MG63 (cell line): Measurements from ENCODE around the gene SFRP2. TPM values are rescaled to one million over a fixed set of nuclear protein-coding genes. Genes with fewer than 3 reads are reported as not detected.

Source experiments
- DNase-seq: peaks from one replicate; pipeline ENCODE4 v3.0.0-alpha.2; 2020
- H3K27me3 ChIP-seq: fragments of 250-450 bp; sonication (Bioruptor Pico); 2 replicates; pipeline ENCODE4 v1.5.1; 2020; ENCODE audit warnings: mild to moderate bottlenecking, moderate library complexity
- H3K36me3 ChIP-seq: fragments of 250-450 bp; sonication (Bioruptor Pico); 2 replicates; pipeline ENCODE4 v1.5.1; 2020; ENCODE audit warnings: mild to moderate bottlenecking, moderate library complexity
- H3K4me3 ChIP-seq: fragments of 250-450 bp; sonication (Bioruptor Pico); 2 replicates; pipeline ENCODE4 v1.5.1; 2020; ENCODE audit warnings: mild to moderate bottlenecking, moderate library complexity
- H3K9me3 ChIP-seq: fragments of 250-450 bp; sonication (Bioruptor Pico); 2 replicates; pipeline ENCODE4 v1.5.1; 2020; ENCODE audit warnings: mild to moderate bottlenecking, moderate library complexity
- total RNA-seq: library from RNA; depleted of rRNA; stranded (reverse); fragments of >200 nt; shearing (Covaris generic); gene quantifications from 2 replicates; pipeline ENCODE4 v1.2.3, GENCODE V29; 2014; ENCODE audit warnings: low replicate concordance; rRNA removed

Gene SFRP2, protein sequence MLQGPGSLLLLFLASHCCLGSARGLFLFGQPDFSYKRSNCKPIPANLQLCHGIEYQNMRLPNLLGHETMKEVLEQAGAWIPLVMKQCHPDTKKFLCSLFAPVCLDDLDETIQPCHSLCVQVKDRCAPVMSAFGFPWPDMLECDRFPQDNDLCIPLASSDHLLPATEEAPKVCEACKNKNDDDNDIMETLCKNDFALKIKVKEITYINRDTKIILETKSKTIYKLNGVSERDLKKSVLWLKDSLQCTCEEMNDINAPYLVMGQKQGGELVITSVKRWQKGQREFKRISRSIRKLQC
- total RNA-seq = 0.52 TPM in 1 of 2 replicates, not detected in the other

DNA sequence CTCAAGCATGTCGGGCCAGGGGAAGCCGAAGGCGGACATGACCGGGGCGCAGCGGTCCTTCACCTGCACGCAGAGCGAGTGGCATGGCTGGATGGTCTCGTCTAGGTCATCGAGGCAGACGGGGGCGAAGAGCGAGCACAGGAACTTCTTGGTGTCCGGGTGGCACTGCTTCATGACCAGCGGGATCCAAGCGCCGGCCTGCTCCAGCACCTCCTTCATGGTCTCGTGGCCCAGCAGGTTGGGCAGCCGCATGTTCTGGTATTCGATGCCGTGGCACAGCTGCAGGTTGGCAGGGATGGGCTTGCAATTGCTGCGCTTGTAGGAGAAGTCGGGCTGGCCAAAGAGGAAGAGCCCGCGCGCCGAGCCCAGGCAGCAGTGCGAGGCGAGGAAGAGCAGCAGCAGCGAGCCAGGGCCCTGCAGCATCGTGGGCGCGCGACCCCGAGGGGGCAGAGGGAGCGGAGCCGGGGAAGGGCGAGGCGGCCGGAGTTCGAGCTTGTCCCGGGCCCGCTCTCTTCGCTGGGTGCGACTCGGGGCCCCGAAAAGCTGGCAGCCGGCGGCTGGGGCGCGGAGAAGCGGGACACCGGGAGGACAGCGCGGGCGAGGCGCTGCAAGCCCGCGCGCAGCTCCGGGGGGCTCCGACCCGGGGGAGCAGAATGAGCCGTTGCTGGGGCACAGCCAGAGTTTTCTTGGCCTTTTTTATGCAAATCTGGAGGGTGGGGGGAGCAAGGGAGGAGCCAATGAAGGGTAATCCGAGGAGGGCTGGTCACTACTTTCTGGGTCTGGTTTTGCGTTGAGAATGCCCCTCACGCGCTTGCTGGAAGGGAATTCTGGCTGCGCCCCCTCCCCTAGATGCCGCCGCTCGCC is at the start of gene SFRP2:
Gene SFRP2 (minus strand): TSS at position 671 of the 864 bp plus-strand sequence. CDS start 248 bp downstream, at position 423.
- H3K36me3 ChIP-seq = no peaks in the 10 kb centered on the region
- H3K27me3 ChIP-seq = peaks cover 30% of the 10 kb centered on the region
- H3K4me3 ChIP-seq = no peak within 1 kb of the TSS
- no peak for DNase-seq
- no peaks in the 10 kb centered on the region for H3K9me3 ChIP-seq

DNA sequence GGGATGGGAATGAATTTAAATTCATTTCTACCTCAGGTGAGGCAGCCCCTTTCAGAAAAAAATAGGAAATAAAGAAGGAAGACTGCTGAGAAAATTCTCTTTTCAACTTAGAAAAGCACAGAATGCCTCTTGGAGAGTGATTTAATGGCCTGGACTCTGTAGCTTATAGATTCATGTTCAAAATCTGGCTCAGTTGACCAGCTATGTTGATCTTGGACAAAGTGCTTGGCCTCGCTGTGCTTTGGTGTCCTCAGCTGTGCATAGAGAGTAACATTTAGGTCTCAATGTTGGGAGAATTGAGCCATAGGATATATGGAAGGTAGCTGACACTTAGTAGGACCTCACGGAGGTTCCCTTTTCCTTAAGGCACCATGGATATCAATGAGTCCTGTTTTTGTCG is 49.7 kb upstream of the SFRP2 start:
- no peaks in the 10 kb centered on the region for H3K36me3 ChIP-seq
- H3K9me3 ChIP-seq = no peaks in the 10 kb centered on the region
- no peaks in the 10 kb centered on the region for H3K27me3 ChIP-seq
- DNase-seq = no peak
- H3K4me3 ChIP-seq = no peak overlapping the region

DNA sequence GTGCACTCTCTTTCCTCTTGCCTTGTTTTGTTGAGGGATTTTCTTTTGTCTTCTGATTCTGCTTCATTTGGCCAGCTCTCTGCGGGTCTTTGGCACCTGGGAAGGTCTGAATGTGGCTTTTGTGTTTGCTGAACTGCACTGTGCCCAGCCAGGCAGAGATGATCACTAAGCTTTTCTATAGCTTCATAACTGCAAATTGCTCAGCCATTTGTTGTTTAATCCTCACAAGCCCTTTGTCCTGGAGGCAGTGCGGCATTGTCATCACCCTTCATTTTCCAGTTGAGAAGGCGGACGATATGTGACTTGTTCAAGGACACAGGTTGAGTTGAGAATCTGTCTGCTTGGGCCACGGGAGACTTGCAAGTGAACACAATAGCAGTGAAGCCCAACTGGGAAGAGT is 46.0 kb upstream of the SFRP2 start:
- no peak for DNase-seq
- H3K4me3 ChIP-seq = no peak overlapping the region

DNA sequence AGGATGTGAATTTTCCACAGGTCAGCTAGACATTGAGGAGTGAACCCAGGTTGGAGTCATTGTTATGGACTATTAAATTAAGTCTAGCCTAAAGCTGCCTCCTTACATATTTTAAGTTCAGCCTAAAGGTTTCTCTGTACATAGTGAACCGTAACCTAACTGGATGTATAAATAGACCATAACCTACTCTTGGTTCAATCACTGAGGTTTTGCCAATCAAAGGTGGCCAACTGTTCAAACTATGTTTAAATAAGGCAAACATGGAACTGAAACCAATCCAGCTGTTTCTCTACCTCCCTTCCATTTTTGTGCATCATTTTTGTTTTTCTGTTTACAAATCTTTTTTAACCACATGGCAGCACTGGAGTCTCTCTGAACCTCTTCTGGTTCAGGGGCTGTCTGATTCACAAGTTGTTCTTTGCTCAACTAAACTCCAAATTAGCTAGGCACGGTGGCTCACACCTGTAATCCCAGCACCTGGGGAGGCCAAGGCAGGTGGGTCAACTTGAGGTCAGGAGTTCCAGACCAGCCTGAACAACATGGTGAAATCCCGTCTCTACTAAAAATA is 43.9 kb upstream of the SFRP2 start:
- no peak overlapping the region for H3K4me3 ChIP-seq
- DNase-seq = no peak
- no peaks in the 10 kb centered on the region for H3K9me3 ChIP-seq
- no peaks in the 10 kb centered on the region for H3K36me3 ChIP-seq
- H3K27me3 ChIP-seq = no peaks in the 10 kb centered on the region

More for the DNA sequence above, 46.0 kb upstream of the SFRP2 start:
- H3K36me3 ChIP-seq = no peaks in the 10 kb centered on the region
- no peaks in the 10 kb centered on the region for H3K27me3 ChIP-seq
- H3K9me3 ChIP-seq = no peaks in the 10 kb centered on the region

DNA sequence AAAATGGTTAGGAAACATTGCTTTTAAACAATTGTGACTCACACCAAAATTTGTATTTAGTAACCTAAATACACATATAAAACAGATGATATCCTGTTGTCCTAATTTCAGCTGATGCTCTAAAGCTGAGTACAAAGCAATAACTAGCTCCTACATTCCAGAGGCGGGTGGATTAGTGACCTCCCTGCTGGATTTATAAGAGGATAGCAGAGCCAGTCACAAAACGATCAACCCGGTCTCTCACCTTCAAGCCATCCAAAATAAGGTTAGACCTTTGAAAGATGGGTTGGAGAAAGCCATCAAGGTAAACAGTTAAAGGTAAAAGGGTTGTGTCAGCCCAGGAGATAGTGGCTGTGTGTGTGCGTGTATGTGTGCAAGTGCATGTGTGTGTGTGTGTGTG is 43.2 kb upstream of the SFRP2 start:
- no peaks in the 10 kb centered on the region for H3K27me3 ChIP-seq
- H3K36me3 ChIP-seq = no peaks in the 10 kb centered on the region
- no peak for DNase-seq
- no peak overlapping the region for H3K4me3 ChIP-seq
- no peaks in the 10 kb centered on the region for H3K9me3 ChIP-seq

DNA sequence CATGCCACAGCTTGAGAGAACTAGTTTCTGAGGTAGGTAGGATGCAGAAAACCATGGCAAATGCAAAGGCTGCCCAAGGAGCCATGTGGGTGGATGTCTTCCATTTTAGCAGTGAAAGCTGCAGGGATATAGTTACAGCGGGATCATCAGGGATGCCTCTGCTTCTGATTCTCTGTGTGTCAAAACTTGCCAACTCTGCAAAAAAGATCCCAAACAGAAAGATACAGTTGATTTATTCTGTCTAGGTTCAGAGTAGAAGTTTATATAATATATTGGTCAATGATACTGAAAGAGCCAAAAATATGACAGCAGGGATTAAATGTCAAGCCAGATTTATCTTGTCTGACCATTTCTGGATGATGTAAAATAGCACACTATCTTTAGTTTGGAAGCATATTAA is 42.4 kb upstream of the SFRP2 start:
- DNase-seq = no peak

DNA sequence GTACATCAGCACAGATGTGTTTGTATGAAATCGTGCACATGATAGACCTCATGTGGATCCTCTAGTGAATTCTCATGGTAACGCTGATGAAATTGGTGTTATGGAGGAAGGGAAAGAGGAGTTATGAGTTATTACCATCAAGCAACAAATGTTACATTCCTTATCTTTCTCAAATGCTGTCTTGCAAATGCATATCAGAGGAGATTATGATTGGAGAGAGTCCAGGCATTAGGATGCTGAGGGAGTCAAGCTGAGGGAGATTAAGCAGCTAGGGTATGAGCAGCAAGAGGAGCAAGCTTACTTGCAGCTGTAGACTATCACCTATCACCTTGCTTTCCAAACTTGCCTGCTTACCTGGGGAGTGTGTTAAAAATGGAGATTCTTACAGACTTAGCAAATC is 36.8 kb upstream of the SFRP2 start:
- Histone ChIP-seq H3K4me3 (no peak overlapping the region), H3K9me3 (no peaks in the 10 kb centered on the region), H3K27me3 (no peaks in the 10 kb centered on the region), H3K36me3 (no peaks in the 10 kb centered on the region)
- DNase-seq = no peak

More for the DNA sequence above, 42.4 kb upstream of the SFRP2 start:
- no peaks in the 10 kb centered on the region for H3K36me3 ChIP-seq
- H3K4me3 ChIP-seq = no peak overlapping the region
- no peaks in the 10 kb centered on the region for H3K27me3 ChIP-seq
- H3K9me3 ChIP-seq = no peaks in the 10 kb centered on the region

DNA sequence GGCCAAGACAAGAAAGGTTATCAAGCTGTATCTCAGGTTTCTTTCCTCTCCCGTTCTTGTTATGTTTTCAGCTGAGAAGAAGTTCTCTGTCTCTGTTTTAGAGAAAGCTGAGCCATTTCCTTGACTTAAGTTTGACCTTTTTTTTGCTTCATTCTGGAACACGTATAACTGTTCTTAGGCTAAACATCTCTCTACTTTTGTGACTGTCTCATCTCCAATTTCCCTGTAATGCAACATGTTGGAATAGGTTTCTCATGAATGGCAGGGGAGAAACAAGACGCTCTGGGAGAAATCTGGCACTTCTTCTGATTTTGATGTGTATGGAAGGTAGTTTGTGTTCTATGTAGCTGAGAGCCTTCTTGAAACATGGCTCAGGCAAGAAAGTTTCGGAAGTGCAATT is 36.2 kb upstream of the SFRP2 start:
- no peak overlapping the region for H3K4me3 ChIP-seq
- H3K9me3 ChIP-seq = no peaks in the 10 kb centered on the region
- no peaks in the 10 kb centered on the region for H3K27me3 ChIP-seq
- no peak for DNase-seq
- H3K36me3 ChIP-seq = no peaks in the 10 kb centered on the region

DNA sequence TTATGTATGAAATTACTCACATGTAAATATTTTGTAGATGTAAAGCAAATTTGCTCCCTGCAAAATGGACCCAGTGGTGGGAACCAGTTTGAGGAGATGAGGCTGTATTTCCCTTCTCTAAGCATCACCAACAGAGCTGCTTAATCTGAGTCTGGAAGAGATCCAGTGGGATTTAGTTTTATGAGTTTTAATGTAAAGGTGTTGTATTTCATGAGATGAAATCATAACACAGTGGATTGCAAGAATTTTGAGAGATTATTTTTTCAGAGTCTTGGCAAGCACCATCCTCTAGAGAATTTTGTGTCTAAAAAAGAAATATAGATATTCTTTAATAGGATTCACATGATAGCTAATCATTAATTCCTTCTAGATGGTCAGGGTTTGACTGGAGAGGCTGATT is 35.6 kb upstream of the SFRP2 start:
- Histone ChIP-seq H3K9me3 (no peaks in the 10 kb centered on the region), H3K27me3 (no peaks in the 10 kb centered on the region), H3K36me3 (no peaks in the 10 kb centered on the region), H3K4me3 (no peak overlapping the region)
- no peak for DNase-seq

DNA sequence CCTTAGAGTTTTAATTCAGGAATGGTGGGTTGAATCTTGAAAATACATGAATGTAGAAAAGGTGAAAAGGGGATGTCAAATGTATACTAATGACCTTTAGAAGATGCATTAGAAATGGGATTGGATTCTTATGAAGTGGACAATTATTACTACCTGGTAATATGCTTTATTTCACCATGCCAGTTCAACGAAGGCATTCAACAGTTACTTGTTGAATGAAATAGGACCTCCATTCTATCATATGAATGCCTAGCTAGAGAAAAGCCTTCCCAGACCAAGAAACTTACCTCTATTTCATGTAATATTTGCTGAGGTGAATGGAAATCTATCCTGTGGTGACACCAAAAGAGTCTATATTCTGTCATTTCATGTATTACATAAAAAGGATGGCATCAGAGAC is 34.6 kb upstream of the SFRP2 start:
- DNase-seq = no peak
- Histone ChIP-seq H3K9me3 (no peaks in the 10 kb centered on the region), H3K36me3 (no peaks in the 10 kb centered on the region), H3K4me3 (no peak overlapping the region), H3K27me3 (no peaks in the 10 kb centered on the region)

DNA sequence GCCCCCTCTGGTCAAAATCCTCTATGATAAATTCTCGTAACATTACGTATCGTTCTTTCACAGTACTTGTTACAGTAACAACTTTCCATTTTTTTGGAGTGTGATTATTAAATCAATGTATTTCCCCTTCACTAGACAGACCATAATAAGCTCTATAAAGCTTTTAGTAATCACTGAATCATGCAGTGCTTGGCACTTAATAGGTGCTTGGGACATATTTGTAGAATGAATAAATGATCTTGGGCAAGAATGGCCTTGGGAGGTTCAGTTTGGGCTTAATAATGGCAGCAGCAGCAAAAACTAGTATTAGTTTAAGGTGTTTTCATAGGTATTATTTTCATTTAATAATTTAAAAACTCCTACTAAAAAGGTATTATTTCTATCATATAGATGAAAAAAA is 33.4 kb upstream of the SFRP2 start:
- no peak overlapping the region for H3K4me3 ChIP-seq
- no peaks in the 10 kb centered on the region for H3K36me3 ChIP-seq
- DNase-seq = no peak
- H3K9me3 ChIP-seq = no peaks in the 10 kb centered on the region
- no peaks in the 10 kb centered on the region for H3K27me3 ChIP-seq

DNA sequence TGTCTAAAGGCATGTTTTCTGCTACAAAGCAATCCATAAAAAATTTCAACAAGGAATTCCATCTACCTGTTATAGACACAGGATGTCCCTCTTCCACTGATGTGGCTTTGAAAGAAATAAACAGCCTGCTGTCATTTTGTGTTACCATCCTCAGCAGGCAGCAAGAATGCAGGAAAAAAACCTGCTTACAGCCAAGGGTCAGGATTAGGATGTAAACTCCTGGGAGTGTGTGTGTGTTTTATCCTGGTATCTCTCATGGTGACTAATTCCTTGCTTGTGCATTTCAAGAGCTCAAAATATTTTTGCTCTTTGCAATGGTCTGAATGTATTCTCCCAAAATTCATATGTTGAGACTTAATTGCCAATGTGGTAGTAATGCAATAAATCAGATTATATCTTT is 28.6 kb upstream of the SFRP2 start:
- Histone ChIP-seq H3K27me3 (no peaks in the 10 kb centered on the region), H3K9me3 (no peaks in the 10 kb centered on the region), H3K36me3 (no peaks in the 10 kb centered on the region), H3K4me3 (no peak overlapping the region)
- no peak for DNase-seq

DNA sequence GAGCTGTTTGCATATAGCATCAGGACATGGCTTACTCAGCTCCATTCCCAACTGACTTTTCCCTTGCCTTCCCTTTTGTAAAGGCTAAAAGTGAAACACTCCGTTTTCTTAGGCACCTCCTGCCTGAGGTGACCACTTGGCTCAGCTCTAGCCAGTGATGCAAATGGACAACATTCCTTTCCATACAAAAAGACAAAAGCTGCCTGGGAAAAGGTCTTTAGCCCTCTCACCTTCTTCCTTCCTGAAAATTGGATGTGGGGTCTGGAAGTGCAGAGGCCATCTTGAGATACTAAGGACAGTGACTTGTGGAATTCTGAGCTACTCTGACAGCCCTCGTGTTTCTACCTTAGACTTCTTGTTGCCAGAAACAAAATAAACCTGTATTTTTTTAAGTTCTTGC is 27.7 kb upstream of the SFRP2 start:
- no peaks in the 10 kb centered on the region for H3K9me3 ChIP-seq
- DNase-seq = no peak
- no peak overlapping the region for H3K4me3 ChIP-seq
- no peaks in the 10 kb centered on the region for H3K36me3 ChIP-seq
- no peaks in the 10 kb centered on the region for H3K27me3 ChIP-seq

DNA sequence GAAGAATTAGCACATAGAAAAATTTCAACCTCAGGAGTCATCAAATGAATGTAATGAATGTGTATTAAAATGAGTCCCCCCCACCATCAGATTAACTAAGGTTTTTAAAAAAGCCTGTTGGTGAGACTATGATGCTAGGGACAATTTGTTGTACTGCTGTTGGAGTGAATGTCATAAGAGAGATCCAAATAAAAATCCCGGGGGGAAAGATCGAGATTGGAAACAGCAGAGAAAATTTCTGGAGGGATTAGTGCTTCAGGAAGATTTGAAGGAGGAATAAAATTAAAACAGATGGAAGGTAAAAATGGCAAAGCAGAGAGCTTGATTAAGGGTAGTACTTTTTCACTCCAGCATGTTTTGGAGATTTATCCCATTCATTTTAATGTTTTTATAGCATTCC is 25.9 kb upstream of the SFRP2 start:
- no peaks in the 10 kb centered on the region for H3K36me3 ChIP-seq

DNA sequence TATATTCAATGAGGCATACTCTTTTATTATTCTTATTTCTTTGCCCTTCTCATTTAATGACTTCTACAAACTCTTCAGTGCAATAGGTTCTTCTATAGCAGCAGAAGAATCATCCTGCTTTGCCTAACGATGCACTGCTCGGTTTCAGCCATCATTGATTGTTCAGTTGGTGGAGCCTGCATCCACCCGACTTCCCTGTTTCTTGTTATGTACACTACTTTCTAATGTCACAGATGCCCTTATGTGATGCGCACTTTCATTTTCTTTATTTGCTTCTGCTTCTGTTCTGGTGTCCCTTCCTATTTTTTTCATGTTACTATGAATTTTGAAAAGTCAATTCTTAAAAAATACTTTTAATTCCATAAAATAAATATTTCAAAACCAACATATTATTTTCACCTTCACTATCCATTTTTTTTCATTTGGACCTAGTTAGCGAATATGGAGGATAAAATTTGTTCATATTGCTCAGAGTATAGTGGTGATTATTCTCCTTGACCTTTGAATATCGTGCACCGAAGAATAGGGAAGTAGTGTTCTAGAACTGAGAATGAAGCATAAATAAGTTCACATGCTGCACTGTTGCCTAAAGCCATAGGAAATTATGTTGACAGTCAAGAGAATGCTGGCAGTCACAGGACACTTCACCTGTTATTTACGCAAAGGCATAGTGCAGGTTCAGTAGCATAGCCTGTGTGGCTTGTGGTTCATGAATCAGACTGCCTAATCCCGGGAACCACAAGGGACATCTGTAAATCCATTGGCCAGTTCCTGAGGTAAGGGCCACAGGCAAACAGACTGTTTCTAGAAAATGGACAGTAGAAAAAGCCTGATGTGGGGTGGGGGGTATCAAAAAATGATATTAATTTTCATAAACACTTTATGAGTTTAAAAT is 21.3 kb upstream of the SFRP2 start:
- Histone ChIP-seq H3K9me3 (no peaks in the 10 kb centered on the region), H3K4me3 (no peak overlapping the region), H3K36me3 (no peaks in the 10 kb centered on the region), H3K27me3 (no peaks in the 10 kb centered on the region)
- no peak for DNase-seq

More for the DNA sequence above, 25.9 kb upstream of the SFRP2 start:
- Histone ChIP-seq H3K27me3 (no peaks in the 10 kb centered on the region), H3K4me3 (no peak overlapping the region), H3K9me3 (no peaks in the 10 kb centered on the region)
- no peak for DNase-seq

DNA sequence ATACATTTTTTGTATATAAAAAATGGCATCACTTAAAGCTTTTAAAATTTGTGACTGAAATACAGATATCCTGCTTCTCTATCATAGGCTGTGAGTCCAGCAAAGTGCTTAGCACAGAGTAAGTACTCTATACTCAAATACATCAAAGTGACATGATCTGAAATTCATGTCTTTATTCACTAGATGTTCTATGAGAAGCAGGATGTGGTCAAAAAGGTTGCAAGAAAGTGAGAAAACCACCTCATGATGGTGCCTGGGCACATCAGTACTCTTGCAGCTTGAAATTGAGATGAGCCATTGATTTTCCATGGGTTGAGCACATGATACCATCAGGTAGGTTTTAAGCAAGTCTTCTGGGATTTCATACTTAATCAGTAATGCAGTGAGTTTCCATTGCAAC is 20.4 kb upstream of the SFRP2 start:
- no peak for DNase-seq
- no peaks in the 10 kb centered on the region for H3K36me3 ChIP-seq
- no peaks in the 10 kb centered on the region for H3K9me3 ChIP-seq
- H3K27me3 ChIP-seq = no peaks in the 10 kb centered on the region
- H3K4me3 ChIP-seq = no peak overlapping the region

DNA sequence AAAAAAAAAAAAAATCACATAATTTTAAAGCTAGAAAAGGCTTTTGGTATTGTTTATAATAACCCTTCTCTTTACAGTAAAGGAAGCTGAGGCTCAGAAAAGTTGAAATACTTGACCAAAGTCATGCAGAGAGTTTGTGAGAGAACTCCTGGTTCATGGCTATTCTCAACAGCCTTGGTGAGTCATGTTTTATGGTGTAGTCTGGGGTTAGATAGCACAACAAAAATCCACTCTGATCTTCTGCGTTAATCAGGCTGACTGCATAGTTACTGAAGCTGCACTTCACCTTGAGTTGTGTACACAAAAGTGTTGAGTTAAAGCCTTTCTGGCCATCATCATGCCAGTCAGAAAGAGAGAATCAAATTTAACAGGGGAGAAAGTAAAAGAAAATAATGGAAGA is 19.3 kb upstream of the SFRP2 start:
- Histone ChIP-seq H3K9me3 (no peaks in the 10 kb centered on the region), H3K4me3 (no peak overlapping the region), H3K36me3 (no peaks in the 10 kb centered on the region), H3K27me3 (no peaks in the 10 kb centered on the region)
- DNase-seq = no peak
